Measurements from ENCODE around the gene NES.
A peak's percentile ranks its signal among the peaks of the same experiment; 100 is the strongest.

The NES gene

DNA sequence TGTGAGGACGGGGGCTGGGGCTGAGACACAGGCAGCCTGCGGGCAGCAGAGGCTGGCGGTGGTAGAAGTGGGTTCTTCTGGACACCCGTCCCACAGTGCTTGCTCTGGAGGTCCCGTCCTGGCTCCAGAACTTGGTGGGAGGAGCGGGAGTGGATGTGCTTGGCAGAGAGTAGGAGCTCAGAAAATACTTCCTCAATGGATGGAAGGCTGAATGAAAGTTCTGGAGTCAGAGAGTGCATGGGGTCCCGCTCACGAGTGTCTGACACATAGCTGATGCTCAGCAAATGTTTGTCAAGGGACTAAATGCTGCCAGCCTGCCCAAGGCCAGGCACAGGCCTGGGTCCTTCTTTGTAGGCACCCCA, 13.4 kb upstream of the NES start:
- Histone ChIP-seq H3K36me3 (ENCODE audit: control insufficient read depth, low read depth, low read length) (no peaks in the 10 kb centered on the region), H3K9ac (ENCODE audit: low read length) (no peak overlapping the region), H3K27me3 (ENCODE audit: control insufficient read depth, insufficient read depth, low read length) (peaks cover 20% of the 10 kb centered on the region), H3K9me3 (ENCODE audit: control insufficient read depth, low read depth, low read length) (no peaks in the 10 kb centered on the region), H3K4me1 (ENCODE audit: control insufficient read depth, low read depth, low read length) (peaks cover 53% of the 10 kb centered on the region), H3K4me3 (ENCODE audit: low read length) (peak overlapping the region; percentile 52), H3K27ac (ENCODE audit: low read length) (no peak overlapping the region)

DNA sequence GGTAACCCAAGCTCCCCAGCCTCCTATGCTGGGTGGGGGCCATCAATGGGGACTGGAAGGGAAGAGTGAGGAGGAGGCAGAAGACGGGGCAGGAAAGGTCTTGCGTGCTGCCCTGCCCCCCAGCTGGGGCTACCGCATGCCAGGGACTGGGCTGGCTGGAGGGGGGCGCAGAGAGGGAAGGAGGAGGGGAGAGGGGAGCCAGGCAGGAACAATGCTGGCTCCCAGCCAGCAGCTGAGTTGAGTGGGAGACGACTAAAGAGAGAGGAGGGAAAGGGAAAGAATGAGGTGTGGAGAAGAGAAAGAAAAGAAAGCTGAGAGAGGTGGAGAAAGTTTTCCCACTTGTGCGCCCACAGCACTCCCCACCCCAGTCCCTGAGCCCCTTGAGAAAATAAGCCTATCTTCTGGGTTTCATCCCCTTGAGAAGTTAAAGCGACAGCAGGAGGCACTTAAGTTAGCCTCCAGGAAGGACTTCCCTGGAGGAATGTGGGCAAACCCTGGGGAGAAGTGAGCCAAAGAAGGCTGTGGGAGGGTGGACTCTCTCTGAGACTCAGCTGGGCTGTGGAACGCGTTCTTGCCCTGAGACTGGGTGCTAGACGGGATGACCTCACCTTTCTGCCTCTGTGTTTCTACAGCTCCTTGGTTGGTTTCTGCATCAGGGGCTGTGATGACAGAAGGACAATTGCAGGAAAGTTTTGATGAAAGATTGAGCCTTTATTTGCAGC, 12.9 kb upstream of the NES start:
- H3K9me3 ChIP-seq (ENCODE audit: control insufficient read depth, low read depth, low read length): no peaks in the 10 kb centered on the region
- peaks cover 20% of the 10 kb centered on the region for H3K27me3 ChIP-seq (ENCODE audit: control insufficient read depth, insufficient read depth, low read length)
- no peak overlapping the region for H3K27ac ChIP-seq (ENCODE audit: low read length)
- H3K4me3 ChIP-seq (ENCODE audit: low read length): peak overlapping the region; percentile 48
- peaks cover 53% of the 10 kb centered on the region for H3K4me1 ChIP-seq (ENCODE audit: control insufficient read depth, low read depth, low read length)
- H3K9ac ChIP-seq (ENCODE audit: low read length): no peak overlapping the region
- no peaks in the 10 kb centered on the region for H3K36me3 ChIP-seq (ENCODE audit: control insufficient read depth, low read depth, low read length)

DNA sequence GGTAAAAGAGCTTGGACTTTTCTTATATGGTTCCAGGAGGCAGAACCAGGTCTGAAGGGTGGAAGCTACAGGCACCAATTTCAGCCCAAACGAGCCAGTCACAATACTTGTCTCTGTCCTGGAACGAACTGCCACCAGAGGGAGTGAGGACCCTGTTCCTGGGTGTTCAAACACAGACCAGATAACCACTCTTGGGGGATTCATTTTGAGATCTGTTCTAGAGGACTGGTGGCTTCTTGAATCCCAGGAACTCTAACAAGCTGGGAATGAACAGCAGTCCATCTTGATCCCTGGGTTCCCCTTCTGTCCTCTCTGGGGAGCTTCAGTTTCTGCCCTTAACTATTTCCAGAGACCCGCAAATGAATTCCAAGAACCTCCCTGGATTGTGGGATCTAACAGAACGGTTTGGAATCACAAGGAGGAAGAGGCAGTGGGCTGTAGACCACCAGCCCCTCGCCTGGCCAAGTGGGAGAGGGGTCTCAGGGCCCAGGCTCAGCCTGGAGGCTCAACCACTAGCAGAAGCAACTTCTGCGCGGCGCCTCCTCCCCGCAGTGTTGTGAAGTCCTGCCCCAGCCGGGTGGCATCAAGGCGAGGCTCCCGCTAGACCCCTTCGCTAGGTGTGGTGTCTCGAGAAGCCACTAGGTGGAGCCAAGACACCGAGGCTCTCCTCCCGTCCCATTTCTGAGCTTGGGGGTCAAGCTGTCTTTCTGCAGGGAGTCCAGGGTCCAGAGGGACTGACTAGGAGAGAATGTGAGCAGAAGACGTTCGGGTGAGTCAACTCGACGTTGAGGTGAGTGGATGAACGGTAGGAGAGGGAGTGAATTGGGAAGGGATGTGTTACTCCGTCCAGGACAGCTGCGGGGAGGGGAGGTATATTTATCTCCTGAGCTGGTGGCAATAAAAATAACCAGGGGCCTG, 12.1 kb upstream of the NES start:
- Histone ChIP-seq H3K27me3 (ENCODE audit: control insufficient read depth, insufficient read depth, low read length) (peaks cover 20% of the 10 kb centered on the region), H3K4me1 (ENCODE audit: control insufficient read depth, low read depth, low read length) (peaks cover 48% of the 10 kb centered on the region), H3K4me3 (ENCODE audit: low read length) (peak overlapping the region; percentile 48), H3K9me3 (ENCODE audit: control insufficient read depth, low read depth, low read length) (no peaks in the 10 kb centered on the region), H3K27ac (ENCODE audit: low read length) (no peak overlapping the region), H3K9ac (ENCODE audit: low read length) (no peak overlapping the region), H3K36me3 (ENCODE audit: control insufficient read depth, low read depth, low read length) (no peaks in the 10 kb centered on the region)

DNA sequence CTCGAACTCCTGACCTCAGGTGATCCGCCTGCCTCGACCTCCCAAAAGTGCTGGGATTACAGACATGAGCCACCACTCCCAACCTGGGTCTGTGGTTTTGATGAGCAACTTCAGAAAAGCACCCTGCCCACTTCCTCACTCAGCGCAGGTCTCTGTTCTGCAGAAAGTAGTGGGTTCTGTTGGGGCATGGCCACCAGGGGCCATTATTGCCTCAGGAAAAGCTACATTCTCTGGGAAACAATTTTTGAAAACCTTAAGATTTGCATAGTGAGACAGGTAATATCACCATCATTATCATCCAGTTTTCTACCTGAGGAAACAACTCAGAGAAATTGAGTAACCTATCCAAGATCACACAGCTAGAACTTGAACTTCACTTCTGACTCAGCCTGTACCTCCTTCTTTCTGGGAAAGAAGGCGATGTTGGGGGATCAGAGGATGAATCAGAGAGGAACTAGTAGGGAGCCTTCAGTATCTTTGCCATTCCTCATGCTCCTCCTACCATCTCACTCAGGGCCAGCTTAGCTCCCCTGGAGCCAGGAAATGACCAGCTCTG, 7.1 kb upstream of the NES start:
- H3K4me1 ChIP-seq (ENCODE audit: control insufficient read depth, low read depth, low read length): peaks cover 3% of the 10 kb centered on the region

DNA sequence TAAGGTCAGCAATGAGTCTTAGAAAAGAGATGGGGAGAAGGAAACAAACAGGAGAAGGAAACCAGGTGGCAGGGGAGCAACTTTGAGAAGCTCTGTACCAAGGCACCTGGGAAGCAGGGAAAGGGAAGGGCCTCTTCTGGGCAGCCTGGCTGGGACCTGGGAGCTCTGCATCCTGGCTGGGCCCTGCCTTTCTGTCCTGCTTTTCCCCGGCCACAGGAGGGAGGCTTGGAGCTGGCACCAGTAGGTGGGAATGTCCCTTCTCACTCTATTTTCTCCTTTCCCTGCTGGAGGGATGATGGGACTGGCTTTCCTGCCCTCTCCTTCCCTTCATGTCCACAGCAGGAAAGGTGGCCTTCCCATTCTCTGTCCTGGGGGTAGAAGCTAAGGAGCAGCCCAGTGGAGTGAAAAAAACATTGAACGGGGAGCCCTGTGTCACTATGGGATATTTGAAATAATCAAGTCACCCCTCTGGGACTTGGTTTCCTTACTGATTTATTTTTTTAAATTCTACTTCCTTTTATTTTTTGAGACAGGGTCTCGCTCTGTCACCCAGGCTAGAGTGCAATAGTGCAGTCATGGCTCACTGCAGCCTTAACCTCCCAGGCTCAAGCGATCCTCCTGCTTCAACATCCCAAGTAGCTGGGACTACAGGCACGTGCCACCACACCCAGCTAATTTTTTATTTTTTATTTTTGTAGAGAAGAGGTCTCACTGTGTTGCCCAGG, 5.1 kb upstream of the NES start:
- Histone ChIP-seq H3K27ac (ENCODE audit: low read length) (no peak overlapping the region), H3K9me3 (ENCODE audit: control insufficient read depth, low read depth, low read length) (no peaks in the 10 kb centered on the region), H3K9ac (ENCODE audit: low read length) (no peak overlapping the region), H3K27me3 (ENCODE audit: control insufficient read depth, insufficient read depth, low read length) (peaks cover 3% of the 10 kb centered on the region), H3K4me3 (ENCODE audit: low read length) (no peak overlapping the region), H3K4me1 (ENCODE audit: control insufficient read depth, low read depth, low read length) (peaks cover 6% of the 10 kb centered on the region), H3K36me3 (ENCODE audit: control insufficient read depth, low read depth, low read length) (no peaks in the 10 kb centered on the region)

More for the DNA sequence above, 7.1 kb upstream of the NES start:
- H3K27me3 ChIP-seq (ENCODE audit: control insufficient read depth, insufficient read depth, low read length): no peaks in the 10 kb centered on the region
- no peak overlapping the region for H3K27ac ChIP-seq (ENCODE audit: low read length)
- no peaks in the 10 kb centered on the region for H3K9me3 ChIP-seq (ENCODE audit: control insufficient read depth, low read depth, low read length)
- H3K4me3 ChIP-seq (ENCODE audit: low read length): no peak overlapping the region
- H3K36me3 ChIP-seq (ENCODE audit: control insufficient read depth, low read depth, low read length): no peaks in the 10 kb centered on the region
- no peak overlapping the region for H3K9ac ChIP-seq (ENCODE audit: low read length)

DNA sequence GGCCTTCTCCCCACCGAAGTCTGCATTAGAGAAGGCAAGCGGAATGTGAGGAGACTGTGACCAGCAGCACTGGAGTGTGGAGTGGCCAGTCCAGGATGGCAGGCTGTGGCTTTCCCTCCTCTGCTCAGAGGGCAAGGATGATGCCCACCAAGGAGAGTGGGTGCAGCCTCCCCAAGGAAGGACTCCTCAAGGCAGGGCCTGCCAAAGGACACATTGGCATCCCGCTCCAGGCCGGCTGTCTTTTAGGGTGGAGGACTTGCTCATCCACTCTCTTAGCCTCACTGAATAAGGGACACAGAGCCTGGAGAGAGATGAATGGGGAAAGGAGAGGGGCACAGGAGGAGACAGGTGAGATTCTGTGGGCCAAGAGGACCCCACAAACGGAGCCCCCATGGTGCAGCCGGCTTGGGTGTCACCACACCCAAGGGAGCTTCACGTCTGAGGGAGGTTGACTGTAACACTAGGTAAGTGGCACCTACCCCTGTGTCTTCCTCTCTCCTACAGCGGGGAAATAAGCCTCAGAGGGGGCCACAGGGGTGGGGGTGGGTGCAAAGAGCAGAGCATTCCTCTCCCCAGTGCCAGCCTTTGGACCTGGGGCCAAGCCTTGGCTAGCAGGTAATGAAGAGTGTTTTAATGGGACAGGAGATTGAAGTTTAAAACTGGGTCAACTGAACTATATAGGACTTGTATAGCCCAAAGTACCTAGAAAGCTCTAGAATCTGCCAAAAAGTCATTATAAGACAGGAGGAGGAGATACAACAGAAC, 4.2 kb upstream of the NES start:
- Histone ChIP-seq H3K9ac (ENCODE audit: low read length) (no peak overlapping the region), H3K36me3 (ENCODE audit: control insufficient read depth, low read depth, low read length) (no peaks in the 10 kb centered on the region), H3K4me1 (ENCODE audit: control insufficient read depth, low read depth, low read length) (peaks cover 6% of the 10 kb centered on the region), H3K27ac (ENCODE audit: low read length) (no peak overlapping the region), H3K9me3 (ENCODE audit: control insufficient read depth, low read depth, low read length) (no peaks in the 10 kb centered on the region), H3K4me3 (ENCODE audit: low read length) (no peak overlapping the region), H3K27me3 (ENCODE audit: control insufficient read depth, insufficient read depth, low read length) (peaks cover 5% of the 10 kb centered on the region)

DNA sequence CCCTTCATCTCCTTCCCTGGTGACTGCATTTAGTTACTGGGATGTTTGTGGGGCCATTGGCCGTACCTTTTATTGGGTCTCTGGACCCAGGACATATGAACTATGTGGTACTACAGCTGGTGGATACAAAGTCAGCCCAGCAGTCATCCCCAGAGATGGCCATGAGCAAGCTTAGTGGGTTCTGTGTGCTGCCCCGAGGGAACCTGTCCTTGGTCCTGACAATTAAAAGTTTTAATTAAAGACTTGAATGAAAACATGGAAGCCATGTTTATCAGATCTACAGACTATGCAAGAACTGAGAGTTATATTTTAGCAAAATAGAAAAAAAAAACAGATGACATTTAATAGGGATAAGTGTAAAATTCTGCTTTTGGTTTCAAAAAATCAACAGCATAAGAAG, 2.8 kb upstream of the NES start:
- H3K27me3 ChIP-seq (ENCODE audit: control insufficient read depth, insufficient read depth, low read length): peaks cover 9% of the 10 kb centered on the region
- no peak overlapping the region for H3K9ac ChIP-seq (ENCODE audit: low read length)
- H3K36me3 ChIP-seq (ENCODE audit: control insufficient read depth, low read depth, low read length): peaks cover 4% of the 10 kb centered on the region
- H3K27ac ChIP-seq (ENCODE audit: low read length): no peak overlapping the region
- no peaks in the 10 kb centered on the region for H3K9me3 ChIP-seq (ENCODE audit: control insufficient read depth, low read depth, low read length)
- H3K4me1 ChIP-seq (ENCODE audit: control insufficient read depth, low read depth, low read length): peaks cover 12% of the 10 kb centered on the region
- H3K4me3 ChIP-seq (ENCODE audit: low read length): no peak overlapping the region

DNA sequence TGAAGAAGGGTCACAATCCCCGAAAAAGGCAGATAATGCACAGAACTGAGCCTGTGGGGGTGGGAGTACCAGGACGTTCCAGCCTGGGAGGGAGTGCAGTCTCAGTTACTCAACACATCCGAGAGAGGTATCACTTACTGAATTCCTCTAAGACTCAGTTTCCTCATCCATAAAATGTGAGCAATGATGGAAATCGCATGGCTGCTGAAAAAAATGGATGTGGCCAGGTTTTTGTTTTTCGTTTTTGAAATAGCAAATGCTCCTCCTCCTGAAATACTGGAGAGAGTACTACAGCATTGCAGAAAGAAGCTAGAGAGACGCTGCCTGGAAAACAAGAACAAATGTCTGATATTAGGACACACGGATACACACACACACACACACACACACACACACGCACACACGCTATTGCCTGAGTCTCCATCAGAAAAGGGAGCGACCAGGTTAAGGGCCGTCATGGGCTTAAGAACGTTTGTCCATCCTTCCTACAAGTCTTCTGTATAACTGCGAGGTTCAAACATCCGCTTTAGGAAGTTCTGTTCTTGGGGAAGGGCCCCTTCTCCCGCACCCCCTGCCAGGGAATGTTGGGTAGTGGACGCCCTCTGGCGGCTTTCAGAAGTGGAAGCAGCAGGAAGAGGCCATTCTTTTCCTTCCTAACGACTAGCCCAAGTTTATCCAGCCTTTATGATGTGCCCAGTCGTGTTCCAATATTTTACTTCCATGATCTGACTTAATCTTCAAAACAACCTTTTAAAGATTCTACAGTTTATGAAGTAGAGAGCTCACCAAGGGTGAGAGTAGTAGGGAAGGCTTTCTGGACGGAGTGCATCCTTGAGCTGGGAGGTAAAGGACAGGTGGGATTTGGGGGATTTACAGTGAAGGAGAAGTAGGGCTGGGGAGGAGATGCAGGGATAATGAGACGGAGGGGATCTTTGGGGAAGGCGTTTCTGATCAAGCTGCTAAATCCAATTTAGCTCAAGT, 699 bp upstream of the NES start:
- Histone ChIP-seq H3K27me3 (ENCODE audit: control insufficient read depth, insufficient read depth, low read length) (peaks cover 9% of the 10 kb centered on the region), H3K9ac (ENCODE audit: low read length) (peak overlapping the region; percentile 86)

DNA sequence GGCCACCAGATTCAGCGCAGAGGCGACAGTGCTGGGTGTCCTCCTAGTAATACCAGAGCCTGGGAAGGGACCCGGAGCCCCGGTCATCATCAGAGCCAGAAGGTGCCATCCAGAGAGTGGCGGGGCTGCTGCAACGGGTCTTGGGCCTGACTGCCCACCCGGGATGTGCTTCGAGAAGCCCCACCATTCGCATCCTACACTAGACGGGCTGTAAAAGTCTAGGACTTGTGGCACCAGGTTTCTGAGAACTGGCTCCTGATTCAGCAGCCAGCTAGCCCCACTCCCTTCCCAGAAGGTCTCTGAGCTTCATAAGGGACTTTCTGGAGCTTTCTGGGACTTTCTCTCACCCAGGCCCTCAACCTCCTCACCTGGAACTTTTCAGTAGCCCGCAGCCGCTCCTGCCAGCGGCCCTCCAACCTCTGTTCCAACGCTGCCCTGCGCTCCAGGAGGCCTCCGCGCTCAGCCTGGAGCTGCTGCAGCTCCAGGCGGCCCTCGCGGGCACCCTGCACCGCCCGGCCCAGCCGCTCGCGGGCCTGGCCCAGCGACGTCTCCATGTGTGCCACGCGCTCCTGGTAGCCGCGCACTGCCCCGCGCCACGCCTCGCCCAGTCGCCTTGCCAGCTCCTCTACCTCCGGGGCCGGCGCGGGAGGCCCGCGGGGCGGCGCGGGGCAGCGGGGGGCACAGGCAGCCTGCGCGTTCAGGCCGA, 940 bp downstream of the NES start:
- Histone ChIP-seq H3K4me1 (ENCODE audit: control insufficient read depth, low read depth, low read length) (peaks cover 39% of the 10 kb centered on the region), H3K9ac (ENCODE audit: low read length) (peak overlapping the region; percentile 86), H3K27me3 (ENCODE audit: control insufficient read depth, insufficient read depth, low read length) (peaks cover 9% of the 10 kb centered on the region), H3K4me3 (ENCODE audit: low read length) (peak overlapping the region; percentile 82), H3K9me3 (ENCODE audit: control insufficient read depth, low read depth, low read length) (no peaks in the 10 kb centered on the region), H3K36me3 (ENCODE audit: control insufficient read depth, low read depth, low read length) (peaks cover 23% of the 10 kb centered on the region), H3K27ac (ENCODE audit: low read length) (no peak overlapping the region)

More for the DNA sequence above, 699 bp upstream of the NES start:
- no peak overlapping the region for H3K27ac ChIP-seq (ENCODE audit: low read length)
- peaks cover 8% of the 10 kb centered on the region for H3K36me3 ChIP-seq (ENCODE audit: control insufficient read depth, low read depth, low read length)
- peak overlapping the region; percentile 82 for H3K4me3 ChIP-seq (ENCODE audit: low read length)
- no peaks in the 10 kb centered on the region for H3K9me3 ChIP-seq (ENCODE audit: control insufficient read depth, low read depth, low read length)
- H3K4me1 ChIP-seq (ENCODE audit: control insufficient read depth, low read depth, low read length): peaks cover 32% of the 10 kb centered on the region

All from iPS-18a (cell line).